Measurements from ENCODE around the gene GIT2.

The GIT2 gene

DNA sequence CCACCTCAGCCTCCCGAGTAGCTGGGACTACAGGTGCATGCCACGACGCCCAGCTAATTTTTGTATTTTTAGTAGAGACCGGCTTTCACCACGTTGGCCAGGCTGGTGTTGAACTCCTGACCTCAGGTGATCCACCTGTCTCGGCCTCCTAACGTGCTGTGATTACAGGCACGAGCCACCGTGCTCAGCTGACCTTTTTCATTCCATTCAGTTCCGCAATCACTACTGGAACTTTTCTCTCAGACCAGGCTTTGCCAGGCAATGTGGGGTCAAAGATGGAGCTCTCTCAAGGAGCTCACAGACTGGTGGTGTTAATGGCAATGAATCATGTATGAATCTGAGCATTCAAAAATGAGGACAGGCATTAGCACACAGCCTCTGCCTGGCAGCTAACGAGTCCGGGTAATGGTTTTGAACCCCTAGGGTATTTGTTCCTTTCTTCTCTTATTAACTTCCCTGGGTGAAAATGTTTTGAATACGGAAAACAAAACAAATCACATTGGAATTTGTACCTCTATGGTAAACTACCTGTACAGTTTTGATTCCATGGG lies 105.5 kb downstream of the GIT2 start:
- no peak for DNase-seq (ENCODE audit: low spot score)

GRCh38 chr12:109888179-109889020 lies 107.8 kb downstream of the GIT2 start:
- no peak for DNase-seq (ENCODE audit: low spot score)

GRCh38 chr12:109885616-109886015 lies 110.6 kb downstream of the GIT2 start:
- DNase-seq (ENCODE audit: low spot score) = no peak

GRCh38 chr12:109883461-109883860 lies 112.7 kb downstream of the GIT2 start:
- no peak for DNase-seq (ENCODE audit: low spot score)

DNA sequence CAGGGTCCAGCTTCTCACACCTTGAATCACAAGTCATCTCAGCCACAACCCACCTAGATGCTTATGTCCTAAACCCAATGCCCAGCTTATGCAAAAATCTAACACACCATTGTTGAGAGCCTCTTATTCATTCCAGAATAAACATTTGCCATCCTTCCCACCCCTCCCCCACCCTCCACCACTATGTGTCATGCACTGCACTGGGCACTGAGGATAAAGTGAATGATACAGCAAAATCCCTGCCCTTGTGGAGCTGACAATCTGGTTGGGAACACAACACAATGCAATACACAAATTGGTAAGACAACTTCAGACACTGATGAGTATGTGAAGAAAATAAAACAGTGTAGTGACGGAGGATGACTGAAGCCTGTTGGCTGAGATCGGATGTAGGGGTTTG lies 114.4 kb downstream of the GIT2 start:
- no peak for DNase-seq (ENCODE audit: low spot score)

GRCh38 chr12:109880938-109881337 lies 115.2 kb downstream of the GIT2 start:
- no peak for DNase-seq (ENCODE audit: low spot score)

DNA sequence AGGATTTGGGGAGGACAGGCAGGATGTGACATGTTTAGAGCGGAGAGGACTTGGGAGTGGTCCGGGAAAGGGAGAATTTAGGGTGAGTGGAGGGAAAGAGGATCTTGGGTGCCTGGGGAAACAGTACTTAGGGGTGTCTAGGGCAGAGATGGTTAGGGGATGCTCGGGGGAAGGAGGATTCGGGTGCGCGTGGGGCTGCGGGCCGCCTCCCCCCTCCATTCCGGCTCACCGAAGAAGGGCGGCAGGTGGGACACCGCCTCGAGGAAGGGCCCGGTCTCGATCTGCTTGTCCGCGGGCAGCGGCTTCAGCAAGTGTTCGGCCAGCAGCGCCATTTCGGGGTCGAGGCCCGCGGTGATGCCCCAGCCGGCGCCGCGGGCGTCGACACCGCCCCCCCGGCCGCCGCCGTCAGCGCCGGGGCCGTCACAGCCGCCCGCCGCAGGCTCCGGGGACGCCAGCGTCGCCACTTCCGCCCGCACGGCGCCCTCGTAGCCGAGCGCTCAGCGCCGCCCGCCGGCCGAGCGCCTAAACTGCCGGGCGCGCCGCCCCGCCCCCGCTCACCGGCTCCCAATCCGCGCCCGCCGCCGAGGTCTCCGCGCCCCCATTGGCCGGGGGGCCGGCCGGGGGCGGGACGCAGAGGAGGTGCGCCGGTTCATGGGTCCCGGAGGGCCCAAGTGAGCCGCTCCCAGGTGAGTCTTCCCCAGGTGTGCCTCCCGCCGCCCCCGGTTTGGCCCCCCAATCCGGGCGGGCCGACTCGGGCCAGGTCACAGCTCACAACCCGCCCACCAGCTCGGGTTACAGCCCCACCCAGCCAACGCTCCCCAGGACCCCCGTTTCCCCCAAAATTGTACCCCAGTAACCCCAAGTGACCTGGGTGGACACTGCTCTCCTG lies 115.9 kb downstream of the GIT2 start, which contains the start of gene GLTP:
Gene GLTP (minus strand): TSS at position 499 of the 889 bp plus-strand sequence. CDS start 167 bp downstream, at position 332.
- DNase-seq (ENCODE audit: low spot score) = peak; percentile 88

Measured in hematopoietic multipotent progenitor cell treated with erythropoietin and hydrocortisone succinate and interleukin-3 and kit ligand, for 15 days (in vitro differentiated cells).